ENCODE results near the gene SLC35F4. TPM values are rescaled to one million over a fixed set of nuclear protein-coding genes. Genes with fewer than 3 reads are reported as not detected.
"Not testable (repeated sequence)": the region's sequence is repeated elsewhere in the genome, so short reads cannot be mapped to it uniquely, and the experiment has no call there.

SLC35F4 gene
- total and polyA plus RNA-seq, 4 donors = not detected

DNA sequence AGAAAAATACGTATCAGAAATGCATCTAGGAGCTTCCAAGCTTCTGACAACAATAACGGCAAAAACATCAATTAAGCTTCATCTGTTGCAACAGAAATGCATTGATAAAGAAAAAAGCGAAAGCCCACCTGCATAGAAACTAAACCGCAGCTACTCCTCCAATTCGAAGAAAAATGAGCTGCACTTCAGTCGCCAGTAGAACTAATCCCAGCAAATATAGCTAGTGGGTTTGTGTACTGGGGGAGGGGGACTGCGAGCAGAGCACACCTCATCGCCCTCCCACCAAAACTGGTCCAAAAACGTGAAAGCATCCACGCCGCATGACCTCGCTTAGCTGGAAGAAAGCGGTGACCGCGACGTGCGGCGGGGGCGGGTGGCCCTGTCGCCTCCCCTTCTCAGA, 1.2 kb downstream of the SLC35F4 start:
- no peak overlapping the region for H3K27ac ChIP-seq (ENCODE audit: low read depth in 1 of 2, low read length in 2 of 2)
- H3K27me3 ChIP-seq (ENCODE audit: control insufficient read depth in 1 of 2, insufficient read depth in 2 of 2, low read length in 1 of 2) = peaks cover 0 to 1% of the 10 kb centered on the region in 2 donors
- intact Hi-C loops (cut with DNase I) = no loop called here
- H3K4me1 ChIP-seq (ENCODE audit: control insufficient read depth in 1 of 2, insufficient read depth in 2 of 2, low read length in 2 of 2) = no peaks in the 10 kb centered on the region
- WGBS, 2 donors = 18 to 20% methylated on average over 19 to 20 of the region's 20 CpGs
- no peak overlapping the region for H3K4me3 ChIP-seq (ENCODE audit: low read length in 2 of 2)
- no peaks in the 10 kb centered on the region for H3K36me3 ChIP-seq (ENCODE audit: control insufficient read depth in 1 of 2, insufficient read depth in 2 of 2, low read length in 1 of 2)
- no peak for DNase-seq
- H3K9me3 ChIP-seq (ENCODE audit: control insufficient read depth, low read length) = no peaks in the 10 kb centered on the region
- no peak for ATAC-seq (ENCODE audit: low FRiP score)

DNA sequence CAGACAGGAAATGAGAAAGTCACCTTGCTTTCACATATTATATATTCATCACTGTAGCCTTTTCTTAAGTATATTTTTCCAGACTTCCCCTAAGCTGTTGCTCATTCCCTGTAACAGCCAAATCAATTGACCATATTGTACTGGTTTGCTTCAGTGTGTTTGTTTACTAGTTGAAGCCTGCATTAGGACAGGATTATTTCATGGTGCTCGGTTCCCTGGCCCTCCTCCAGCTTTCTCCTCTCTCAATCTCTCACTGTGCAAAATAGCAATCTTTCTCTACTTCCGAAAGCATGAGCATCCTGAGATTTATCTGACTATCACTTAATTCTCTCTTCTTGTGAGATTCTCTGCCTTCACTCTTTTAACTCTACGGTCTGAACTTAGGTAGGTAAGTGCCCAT, 2.4 kb downstream of the SLC35F4 start:
- H3K4me1 ChIP-seq (ENCODE audit: control insufficient read depth in 1 of 2, insufficient read depth in 2 of 2, low read length in 2 of 2) = no peaks in the 10 kb centered on the region
- WGBS, 2 donors = 73 to 78% methylated on average over 3 of the region's 3 CpGs
- DNase-seq = no peak
- intact Hi-C loops (cut with DNase I) = no loop called here
- no peak overlapping the region for H3K4me3 ChIP-seq (ENCODE audit: low read length in 2 of 2)
- no peaks in the 10 kb centered on the region for H3K9me3 ChIP-seq (ENCODE audit: control insufficient read depth, low read length)
- no peaks in the 10 kb centered on the region for H3K36me3 ChIP-seq (ENCODE audit: control insufficient read depth in 1 of 2, insufficient read depth in 2 of 2, low read length in 1 of 2)
- no peak overlapping the region for H3K27ac ChIP-seq (ENCODE audit: low read depth in 1 of 2, low read length in 2 of 2)
- ATAC-seq (ENCODE audit: low FRiP score) = no peak
- peaks cover 0 to 1% of the 10 kb centered on the region in 2 donors for H3K27me3 ChIP-seq (ENCODE audit: control insufficient read depth in 1 of 2, insufficient read depth in 2 of 2, low read length in 1 of 2)

DNA sequence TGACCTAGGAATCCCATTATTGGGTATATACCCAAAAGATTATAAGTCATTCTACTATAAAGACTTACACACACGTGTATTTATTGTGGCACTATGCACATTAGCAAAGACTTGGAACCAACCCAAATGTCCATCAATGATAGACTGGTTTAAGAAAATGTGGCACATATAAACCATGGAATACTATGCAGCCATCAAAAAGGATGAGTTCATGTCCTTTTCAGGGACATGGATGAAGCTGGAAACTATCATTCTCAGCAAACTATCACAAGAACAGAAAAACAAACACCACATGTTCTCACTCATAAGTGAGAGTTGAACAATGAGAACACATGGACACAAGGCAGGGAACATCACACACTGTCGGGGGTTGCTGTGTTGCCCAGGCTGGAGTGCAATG, 10.2 kb downstream of the SLC35F4 start:
- intact Hi-C loops (cut with DNase I); DNase-seq; H3K4me3 ChIP-seq (ENCODE audit: low read length in 2 of 2); H3K27me3 ChIP-seq (ENCODE audit: control insufficient read depth in 1 of 2, insufficient read depth in 2 of 2, low read length in 1 of 2); ATAC-seq (ENCODE audit: low FRiP score); H3K4me1 ChIP-seq (ENCODE audit: control insufficient read depth in 1 of 2, insufficient read depth in 2 of 2, low read length in 2 of 2); H3K36me3 ChIP-seq (ENCODE audit: control insufficient read depth in 1 of 2, insufficient read depth in 2 of 2, low read length in 1 of 2); H3K27ac ChIP-seq (ENCODE audit: low read depth in 1 of 2, low read length in 2 of 2); H3K9me3 ChIP-seq (ENCODE audit: control insufficient read depth, low read length): not testable (repeated sequence)
- 84 to 86% methylated on average over 2 of the region's 2 CpGs for whole genome bisulfite sequencing, 2 donors

DNA sequence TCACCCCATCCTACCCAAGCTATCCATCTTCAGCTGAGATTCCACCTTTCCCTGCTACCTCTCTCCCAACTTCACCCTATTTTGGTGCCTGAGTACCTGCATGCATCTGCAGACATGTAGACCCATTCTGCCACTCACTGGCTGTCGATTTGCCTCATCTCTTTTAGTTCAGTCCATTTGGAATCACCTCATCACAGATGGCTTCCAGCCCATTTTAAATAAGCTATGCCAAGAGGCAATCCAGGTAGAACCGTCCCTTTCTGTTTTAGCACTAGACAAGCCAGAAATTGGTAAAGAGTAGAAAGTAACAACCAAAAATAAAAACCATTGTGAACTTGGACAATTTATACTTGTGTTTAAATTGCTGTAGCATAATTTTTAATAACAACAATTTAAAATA, 11.3 kb downstream of the SLC35F4 start:
- Histone ChIP-seq H3K4me3 (ENCODE audit: low read length in 2 of 2) (no peak overlapping the region), H3K9me3 (ENCODE audit: control insufficient read depth, low read length) (no peaks in the 10 kb centered on the region), H3K36me3 (ENCODE audit: control insufficient read depth in 1 of 2, insufficient read depth in 2 of 2, low read length in 1 of 2) (no peaks in the 10 kb centered on the region), H3K27ac (ENCODE audit: low read depth in 1 of 2, low read length in 2 of 2) (no peak overlapping the region), H3K4me1 (ENCODE audit: control insufficient read depth in 1 of 2, insufficient read depth in 2 of 2, low read length in 2 of 2) (no peaks in the 10 kb centered on the region), H3K27me3 (ENCODE audit: control insufficient read depth in 1 of 2, insufficient read depth in 2 of 2, low read length in 1 of 2) (no peaks in the 10 kb centered on the region)
- WGBS, 2 donors = 78 to 79% methylated on average over 2 of the region's 2 CpGs
- ATAC-seq (ENCODE audit: low FRiP score) (no peak), DNase-seq (no peak)
- intact Hi-C loops (cut with DNase I) = no loop called here

DNA sequence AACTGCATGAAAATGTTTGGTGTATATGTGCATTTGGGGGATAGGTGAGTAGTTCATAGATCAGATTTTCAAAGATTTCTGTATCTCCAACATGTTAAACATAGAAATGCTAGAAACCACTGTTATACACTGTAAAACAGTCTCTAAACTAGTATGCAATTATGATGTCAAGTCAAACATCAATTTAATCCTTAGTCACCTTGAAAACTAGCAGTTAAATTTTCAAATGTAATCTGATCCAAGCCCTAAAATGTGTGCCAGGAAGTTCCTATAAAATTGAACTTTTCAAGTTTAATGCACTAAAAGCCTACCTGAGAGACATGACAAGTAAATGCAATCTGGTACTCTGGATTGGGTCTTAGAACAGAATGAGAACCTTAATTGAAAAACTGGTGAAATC, 14.5 kb downstream of the SLC35F4 start:
- no peak overlapping the region for H3K27ac ChIP-seq (ENCODE audit: low read depth in 1 of 2, low read length in 2 of 2)
- no peaks in the 10 kb centered on the region for H3K27me3 ChIP-seq (ENCODE audit: control insufficient read depth in 1 of 2, insufficient read depth in 2 of 2, low read length in 1 of 2)
- intact Hi-C loops (cut with DNase I) = no loop called here
- peaks cover 0 to 2% of the 10 kb centered on the region in 2 donors for H3K4me1 ChIP-seq (ENCODE audit: control insufficient read depth in 1 of 2, insufficient read depth in 2 of 2, low read length in 2 of 2)
- no peaks in the 10 kb centered on the region for H3K36me3 ChIP-seq (ENCODE audit: control insufficient read depth in 1 of 2, insufficient read depth in 2 of 2, low read length in 1 of 2)
- ATAC-seq (ENCODE audit: low FRiP score) (no peak), DNase-seq (no peak)
- H3K9me3 ChIP-seq (ENCODE audit: control insufficient read depth, low read length) = no peaks in the 10 kb centered on the region
- H3K4me3 ChIP-seq (ENCODE audit: low read length in 2 of 2) = no peak overlapping the region

DNA sequence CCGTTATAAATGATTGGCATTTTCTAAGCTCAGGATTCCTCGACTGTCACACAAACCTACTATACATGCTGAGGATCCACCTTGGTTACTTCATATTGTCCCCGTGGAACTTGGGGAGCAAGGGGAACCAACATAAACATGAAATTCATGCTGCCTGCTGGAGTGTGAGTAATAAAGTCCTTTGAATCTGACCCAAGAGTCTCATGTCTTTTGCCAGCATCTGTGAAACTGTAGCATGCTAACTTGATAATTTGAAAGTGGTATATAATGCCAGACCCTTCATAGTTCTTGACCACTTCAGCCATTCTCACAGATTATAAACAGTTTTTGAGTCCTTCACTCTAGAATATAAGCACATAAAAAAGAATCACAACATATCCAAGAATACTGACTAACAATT, 17.1 kb downstream of the SLC35F4 start:
- H3K27me3 ChIP-seq (ENCODE audit: control insufficient read depth in 1 of 2, insufficient read depth in 2 of 2, low read length in 1 of 2) = no peaks in the 10 kb centered on the region
- DNase-seq (no peak), ATAC-seq (ENCODE audit: low FRiP score) (no peak)
- no peak overlapping the region for H3K27ac ChIP-seq (ENCODE audit: low read depth in 1 of 2, low read length in 2 of 2)
- H3K9me3 ChIP-seq (ENCODE audit: control insufficient read depth, low read length) = no peaks in the 10 kb centered on the region
- intact Hi-C loops (cut with DNase I) = no loop called here
- 64 to 72% methylated on average over 3 of the region's 3 CpGs for WGBS, 2 donors
- H3K4me3 ChIP-seq (ENCODE audit: low read length in 2 of 2) = no peak overlapping the region
- no peaks in the 10 kb centered on the region for H3K36me3 ChIP-seq (ENCODE audit: control insufficient read depth in 1 of 2, insufficient read depth in 2 of 2, low read length in 1 of 2)
- peaks cover 0 to 2% of the 10 kb centered on the region in 2 donors for H3K4me1 ChIP-seq (ENCODE audit: control insufficient read depth in 1 of 2, insufficient read depth in 2 of 2, low read length in 2 of 2)

DNA sequence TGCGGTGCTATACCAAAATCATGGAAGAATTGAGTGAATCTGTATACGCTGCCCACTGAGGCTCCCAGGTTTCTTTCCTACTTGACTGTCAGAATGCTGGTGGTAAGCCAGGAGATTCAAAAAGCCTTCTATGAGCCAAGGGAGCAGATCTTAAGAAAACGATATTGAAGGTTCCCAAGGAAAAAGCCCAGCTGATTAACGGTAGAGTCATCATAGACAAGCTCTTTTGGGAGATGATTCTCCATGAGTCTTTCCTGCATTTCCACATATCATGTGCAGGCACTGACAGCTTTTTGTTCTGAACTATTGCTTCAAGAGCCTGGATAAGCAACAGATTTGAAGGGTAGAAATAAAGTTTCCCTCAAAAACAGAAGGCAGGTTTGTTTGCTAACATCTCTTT, 17.5 kb downstream of the SLC35F4 start:
- WGBS, 2 donors = 73 to 77% methylated on average over 4 of the region's 4 CpGs
- H3K4me3 ChIP-seq (ENCODE audit: low read length in 2 of 2) = no peak overlapping the region
- H3K36me3 ChIP-seq (ENCODE audit: control insufficient read depth in 1 of 2, insufficient read depth in 2 of 2, low read length in 1 of 2) = no peaks in the 10 kb centered on the region
- H3K4me1 ChIP-seq (ENCODE audit: control insufficient read depth in 1 of 2, insufficient read depth in 2 of 2, low read length in 2 of 2) = peaks cover 0 to 2% of the 10 kb centered on the region in 2 donors
- no peaks in the 10 kb centered on the region for H3K27me3 ChIP-seq (ENCODE audit: control insufficient read depth in 1 of 2, insufficient read depth in 2 of 2, low read length in 1 of 2)
- intact Hi-C loops (cut with DNase I) = no loop called here
- H3K27ac ChIP-seq (ENCODE audit: low read depth in 1 of 2, low read length in 2 of 2) = no peak overlapping the region
- no peaks in the 10 kb centered on the region for H3K9me3 ChIP-seq (ENCODE audit: control insufficient read depth, low read length)
- ATAC-seq (ENCODE audit: low FRiP score) (no peak), DNase-seq (no peak)

DNA sequence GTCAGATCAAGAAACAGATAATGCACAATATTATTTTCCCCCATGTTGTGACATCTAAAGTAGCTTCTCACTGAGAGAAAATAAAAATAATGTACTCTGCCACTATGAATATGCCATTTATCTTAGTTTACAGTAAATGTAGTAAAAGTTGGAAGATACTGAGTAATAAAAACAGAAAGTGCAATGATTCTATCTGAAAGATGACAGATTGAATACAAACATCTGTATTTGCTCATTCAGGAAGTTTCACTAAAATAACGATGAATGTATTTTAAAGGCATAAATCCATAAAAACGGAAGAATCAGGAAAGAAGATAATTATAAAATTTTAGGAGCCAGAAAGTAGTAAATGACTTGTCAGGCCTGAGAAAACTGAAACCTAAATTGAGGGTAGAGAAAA, 18.2 kb downstream of the SLC35F4 start:
- Histone ChIP-seq H3K4me1 (ENCODE audit: control insufficient read depth in 1 of 2, insufficient read depth in 2 of 2, low read length in 2 of 2) (peaks cover 0 to 2% of the 10 kb centered on the region in 2 donors), H3K27ac (ENCODE audit: low read depth in 1 of 2, low read length in 2 of 2) (no peak overlapping the region), H3K4me3 (ENCODE audit: low read length in 2 of 2) (no peak overlapping the region), H3K9me3 (ENCODE audit: control insufficient read depth, low read length) (no peaks in the 10 kb centered on the region), H3K36me3 (ENCODE audit: control insufficient read depth in 1 of 2, insufficient read depth in 2 of 2, low read length in 1 of 2) (no peaks in the 10 kb centered on the region), H3K27me3 (ENCODE audit: control insufficient read depth in 1 of 2, insufficient read depth in 2 of 2, low read length in 1 of 2) (no peaks in the 10 kb centered on the region)
- ATAC-seq (ENCODE audit: low FRiP score) = no peak
- 43 to 46% methylated on average over 2 of the region's 2 CpGs for WGBS, 2 donors
- intact Hi-C loops (cut with DNase I) = no loop called here
- no peak for DNase-seq

DNA sequence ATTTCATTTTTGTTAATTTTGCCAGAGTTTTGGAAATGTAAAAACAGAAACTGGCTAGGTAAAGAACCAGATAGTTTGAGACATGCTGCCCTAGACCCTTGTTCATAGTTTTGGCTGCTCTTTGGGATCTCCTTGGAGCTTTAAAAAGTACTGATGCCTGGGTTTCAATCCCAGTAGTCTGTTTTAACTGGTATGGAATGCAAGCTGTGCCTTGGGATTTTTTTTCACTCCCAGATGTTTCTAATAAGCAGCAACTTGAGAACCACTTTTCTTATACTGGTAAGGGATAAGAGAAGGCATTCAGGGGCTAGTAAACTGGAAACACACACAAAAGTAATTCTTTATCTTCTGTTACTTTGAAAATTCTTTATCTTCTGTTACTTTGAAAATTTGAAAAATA, 18.8 kb downstream of the SLC35F4 start:
- intact Hi-C loops (cut with DNase I) = no loop called here
- no peaks in the 10 kb centered on the region for H3K27me3 ChIP-seq (ENCODE audit: control insufficient read depth in 1 of 2, insufficient read depth in 2 of 2, low read length in 1 of 2)
- H3K4me1 ChIP-seq (ENCODE audit: control insufficient read depth in 1 of 2, insufficient read depth in 2 of 2, low read length in 2 of 2) = peaks cover 0 to 2% of the 10 kb centered on the region in 2 donors
- no peaks in the 10 kb centered on the region for H3K36me3 ChIP-seq (ENCODE audit: control insufficient read depth in 1 of 2, insufficient read depth in 2 of 2, low read length in 1 of 2)
- no peak overlapping the region for H3K4me3 ChIP-seq (ENCODE audit: low read length in 2 of 2)
- DNase-seq (no peak), ATAC-seq (ENCODE audit: low FRiP score) (peak; percentile 37)
- H3K27ac ChIP-seq (ENCODE audit: low read depth in 1 of 2, low read length in 2 of 2) = peak overlapping the region; percentile 43 to 44
- H3K9me3 ChIP-seq (ENCODE audit: control insufficient read depth, low read length) = no peaks in the 10 kb centered on the region

Measured in aorta (tissue), 5 donors.